Kidney epithelial cell (primary cell): ENCODE measurements around the gene NEK5. TPM values are rescaled to one million over a fixed set of nuclear protein-coding genes. Genes with fewer than 3 reads are reported as not detected.
"Not testable (repeated sequence)": the region's sequence is repeated elsewhere in the genome, so short reads cannot be mapped to it uniquely, and the experiment has no call there.

ENCODE experiments used
- DNase-seq: peaks from one replicate; pipeline ENCODE4 v3.0.0-alpha.2; 2010; ENCODE audit warnings: low read depth
- H3K27me3 ChIP-seq: 2 replicates; pipeline ENCODE4 v1.6.0; 2011; ENCODE audit warnings: low read length; ENCODE audit not compliant: control insufficient read depth, insufficient read depth
- H3K36me3 ChIP-seq: 2 replicates; pipeline ENCODE4 v1.5.1; 2011; ENCODE audit warnings: low read length; ENCODE audit not compliant: control insufficient read depth, insufficient read depth
- H3K4me3 ChIP-seq: 2 replicates; pipeline ENCODE4 v1.5.1; 2011; ENCODE audit warnings: low read depth, mild to moderate bottlenecking, control low read depth, low read length
- total RNA-seq: library from RNA; depleted of rRNA; stranded (reverse); fragments of >200 nt; gene quantifications from 2 replicates; pipeline ENCODE4 v1.2.3, GENCODE V29; 2015
- TF ChIP-seq, protein P1 (sequence below): IDR thresholded peaks from 2 replicates; pipeline ENCODE4 v1.5.1; 2011; ENCODE audit warnings: mild to moderate bottlenecking, moderate library complexity, low read length, control low read depth, inconsistent platforms; ENCODE audit not compliant: insufficient read depth, poor library complexity, severe bottlenecking

The NEK5 gene, protein sequence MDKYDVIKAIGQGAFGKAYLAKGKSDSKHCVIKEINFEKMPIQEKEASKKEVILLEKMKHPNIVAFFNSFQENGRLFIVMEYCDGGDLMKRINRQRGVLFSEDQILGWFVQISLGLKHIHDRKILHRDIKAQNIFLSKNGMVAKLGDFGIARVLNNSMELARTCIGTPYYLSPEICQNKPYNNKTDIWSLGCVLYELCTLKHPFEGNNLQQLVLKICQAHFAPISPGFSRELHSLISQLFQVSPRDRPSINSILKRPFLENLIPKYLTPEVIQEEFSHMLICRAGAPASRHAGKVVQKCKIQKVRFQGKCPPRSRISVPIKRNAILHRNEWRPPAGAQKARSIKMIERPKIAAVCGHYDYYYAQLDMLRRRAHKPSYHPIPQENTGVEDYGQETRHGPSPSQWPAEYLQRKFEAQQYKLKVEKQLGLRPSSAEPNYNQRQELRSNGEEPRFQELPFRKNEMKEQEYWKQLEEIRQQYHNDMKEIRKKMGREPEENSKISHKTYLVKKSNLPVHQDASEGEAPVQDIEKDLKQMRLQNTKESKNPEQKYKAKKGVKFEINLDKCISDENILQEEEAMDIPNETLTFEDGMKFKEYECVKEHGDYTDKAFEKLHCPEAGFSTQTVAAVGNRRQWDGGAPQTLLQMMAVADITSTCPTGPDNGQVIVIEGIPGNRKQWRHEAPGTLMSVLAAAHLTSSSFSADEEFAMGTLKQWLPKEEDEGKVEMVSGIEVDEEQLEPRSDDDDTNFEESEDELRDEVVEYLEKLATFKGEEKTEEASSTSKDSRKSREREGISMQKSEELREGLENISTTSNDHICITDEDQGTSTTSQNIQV
- 0.33 and 0.82 TPM in 2 replicates for total RNA-seq

DNA sequence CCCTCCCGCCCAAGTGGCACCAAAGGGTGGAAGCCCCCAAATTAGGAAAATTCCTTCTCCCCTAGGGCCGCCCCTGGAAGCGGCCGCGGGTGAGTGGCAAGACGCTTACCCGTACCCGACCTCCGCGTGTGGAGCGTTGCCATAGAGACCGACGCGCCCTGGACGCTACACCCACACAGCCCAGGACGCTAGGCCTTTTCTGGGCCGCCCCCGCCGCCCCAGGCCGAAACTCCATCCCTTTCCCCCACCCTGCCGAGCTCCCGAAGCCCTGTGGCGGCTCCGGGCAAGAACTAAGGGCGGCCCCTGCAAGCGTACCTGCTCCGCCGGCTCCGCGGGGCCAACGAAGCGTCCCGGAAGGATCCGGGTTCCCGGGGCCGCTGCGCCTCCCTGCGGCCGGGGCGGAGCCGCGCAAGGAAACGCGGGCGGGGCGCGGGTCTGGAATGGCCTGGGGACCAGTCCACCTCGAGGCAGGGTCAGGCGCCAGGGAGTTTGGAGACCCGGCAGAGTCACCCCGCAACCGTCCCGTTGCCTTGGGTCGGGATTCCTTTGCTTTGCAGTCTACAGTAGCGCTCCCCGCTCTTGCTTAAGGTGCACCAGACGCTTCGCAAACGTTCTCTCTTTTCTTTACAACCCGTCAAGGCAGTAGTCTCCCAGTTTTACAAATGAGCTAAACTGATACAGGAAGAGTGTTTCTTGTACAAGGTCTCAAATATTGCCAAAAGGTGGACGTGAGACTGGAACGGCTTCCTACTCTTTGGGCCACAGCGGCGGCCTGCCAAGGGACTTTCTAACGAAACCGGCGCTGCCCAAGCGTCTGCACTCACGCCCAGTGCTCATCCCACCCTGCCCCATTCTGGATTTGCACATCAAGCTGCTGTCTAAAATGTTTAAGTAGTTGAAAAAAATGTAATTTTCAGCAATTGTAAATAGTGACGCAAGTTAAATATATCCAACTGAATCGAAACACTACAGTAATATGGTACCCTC, at the start of gene NEK5:
Gene NEK5, minus strand, starts transcription at position 360 of the 987 bp plus-strand sequence. CDS start 1,591 bp downstream, outside the sequence.
- Histone ChIP-seq H3K27me3 (no peaks in the 10 kb centered on the region), H3K4me3 (peak within 1 kb of the TSS; percentile 70), H3K36me3 (no peaks in the 10 kb centered on the region)
- TF ChIP-seq, protein P1, sequence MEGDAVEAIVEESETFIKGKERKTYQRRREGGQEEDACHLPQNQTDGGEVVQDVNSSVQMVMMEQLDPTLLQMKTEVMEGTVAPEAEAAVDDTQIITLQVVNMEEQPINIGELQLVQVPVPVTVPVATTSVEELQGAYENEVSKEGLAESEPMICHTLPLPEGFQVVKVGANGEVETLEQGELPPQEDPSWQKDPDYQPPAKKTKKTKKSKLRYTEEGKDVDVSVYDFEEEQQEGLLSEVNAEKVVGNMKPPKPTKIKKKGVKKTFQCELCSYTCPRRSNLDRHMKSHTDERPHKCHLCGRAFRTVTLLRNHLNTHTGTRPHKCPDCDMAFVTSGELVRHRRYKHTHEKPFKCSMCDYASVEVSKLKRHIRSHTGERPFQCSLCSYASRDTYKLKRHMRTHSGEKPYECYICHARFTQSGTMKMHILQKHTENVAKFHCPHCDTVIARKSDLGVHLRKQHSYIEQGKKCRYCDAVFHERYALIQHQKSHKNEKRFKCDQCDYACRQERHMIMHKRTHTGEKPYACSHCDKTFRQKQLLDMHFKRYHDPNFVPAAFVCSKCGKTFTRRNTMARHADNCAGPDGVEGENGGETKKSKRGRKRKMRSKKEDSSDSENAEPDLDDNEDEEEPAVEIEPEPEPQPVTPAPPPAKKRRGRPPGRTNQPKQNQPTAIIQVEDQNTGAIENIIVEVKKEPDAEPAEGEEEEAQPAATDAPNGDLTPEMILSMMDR: peak; percentile 54
- no peak for DNase-seq

DNA sequence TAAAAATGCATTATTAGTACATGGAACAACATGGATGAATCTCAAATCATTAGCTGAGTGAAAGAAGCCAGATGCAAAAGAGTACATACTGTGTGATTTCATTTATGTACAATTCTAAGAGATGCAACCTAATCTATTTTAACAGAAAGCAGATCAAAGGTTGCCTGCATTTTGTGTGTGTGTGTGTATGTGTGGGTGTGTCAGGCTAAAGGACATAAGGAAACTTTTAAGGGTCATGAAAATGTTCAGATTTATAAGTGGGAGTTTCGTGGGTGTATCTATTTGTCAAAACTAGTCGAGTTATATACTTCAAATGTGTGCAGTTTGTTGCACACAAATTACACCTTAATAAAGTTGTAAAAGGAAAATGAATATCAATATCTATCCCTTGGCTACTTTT, 48.4 kb upstream of the NEK5 start:
- DNase-seq: no peak
- H3K27me3 ChIP-seq: no peaks in the 10 kb centered on the region
- no peak overlapping the region for H3K4me3 ChIP-seq
- TF ChIP-seq, protein P1: no peak
- no peaks in the 10 kb centered on the region for H3K36me3 ChIP-seq

DNA sequence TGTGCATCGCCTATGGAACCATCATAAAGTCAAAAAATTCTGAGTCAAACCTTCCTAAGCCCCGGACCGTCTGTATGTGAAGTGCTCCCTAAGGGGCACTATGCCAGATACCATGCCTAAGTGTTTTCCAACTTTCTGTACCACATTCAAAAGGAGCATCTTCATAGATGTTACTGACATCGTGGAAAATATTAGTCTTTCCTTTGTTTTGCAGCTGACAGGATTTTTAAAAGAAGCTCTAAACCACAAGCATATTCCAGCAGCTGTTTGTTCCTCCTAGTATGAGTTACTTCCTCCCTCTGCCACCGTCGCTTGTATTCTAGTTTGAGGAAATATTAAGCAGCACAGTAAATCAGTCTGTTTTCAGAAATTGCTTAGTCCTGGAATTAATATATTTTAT, 45.1 kb upstream of the NEK5 start:
- not testable (repeated sequence) for H3K27me3 ChIP-seq, DNase-seq, H3K4me3 ChIP-seq, H3K36me3 ChIP-seq

DNA sequence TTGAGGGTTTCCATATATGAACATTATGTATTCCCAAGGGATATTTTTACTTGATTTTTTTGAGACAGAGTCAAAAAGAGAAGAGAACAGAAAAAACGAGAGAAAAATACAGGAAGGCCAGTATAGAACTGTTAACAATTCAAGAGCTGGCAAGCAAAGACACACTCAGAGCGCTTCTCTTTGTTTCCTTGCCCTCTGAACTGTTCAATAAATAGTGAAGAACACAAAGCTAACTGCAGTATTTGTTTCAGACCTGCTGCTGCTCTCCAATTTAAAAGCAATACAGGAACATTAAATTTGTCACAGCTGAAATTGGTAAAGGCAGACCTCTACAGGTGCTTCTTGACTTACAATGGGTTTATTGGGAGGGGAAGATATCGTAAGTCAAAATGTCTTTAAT, 44.5 kb upstream of the NEK5 start:
- TF ChIP-seq, protein P1: no peak
- no peak for DNase-seq
- H3K4me3 ChIP-seq: no peak overlapping the region
- no peaks in the 10 kb centered on the region for H3K36me3 ChIP-seq
- no peaks in the 10 kb centered on the region for H3K27me3 ChIP-seq

DNA sequence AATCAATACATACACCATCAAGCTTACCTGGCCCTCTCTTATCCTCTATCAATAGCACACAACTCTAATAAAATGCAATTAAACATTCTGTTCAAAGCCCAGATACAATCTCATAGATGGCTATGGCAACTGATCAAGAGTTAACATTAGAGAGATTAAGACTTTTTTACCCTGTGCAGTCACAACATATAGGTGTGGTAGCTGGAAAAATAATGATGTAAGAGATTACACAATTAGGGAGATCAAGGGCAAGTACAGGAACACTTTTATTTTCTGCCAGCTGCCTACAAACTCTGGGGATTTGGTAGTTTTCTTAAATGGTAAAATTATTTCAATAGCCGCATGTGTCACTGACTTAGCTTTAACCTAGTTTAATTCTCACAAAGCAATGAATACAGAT, 42.8 kb upstream of the NEK5 start:
- not testable (repeated sequence) for DNase-seq, H3K4me3 ChIP-seq, H3K36me3 ChIP-seq, H3K27me3 ChIP-seq

DNA sequence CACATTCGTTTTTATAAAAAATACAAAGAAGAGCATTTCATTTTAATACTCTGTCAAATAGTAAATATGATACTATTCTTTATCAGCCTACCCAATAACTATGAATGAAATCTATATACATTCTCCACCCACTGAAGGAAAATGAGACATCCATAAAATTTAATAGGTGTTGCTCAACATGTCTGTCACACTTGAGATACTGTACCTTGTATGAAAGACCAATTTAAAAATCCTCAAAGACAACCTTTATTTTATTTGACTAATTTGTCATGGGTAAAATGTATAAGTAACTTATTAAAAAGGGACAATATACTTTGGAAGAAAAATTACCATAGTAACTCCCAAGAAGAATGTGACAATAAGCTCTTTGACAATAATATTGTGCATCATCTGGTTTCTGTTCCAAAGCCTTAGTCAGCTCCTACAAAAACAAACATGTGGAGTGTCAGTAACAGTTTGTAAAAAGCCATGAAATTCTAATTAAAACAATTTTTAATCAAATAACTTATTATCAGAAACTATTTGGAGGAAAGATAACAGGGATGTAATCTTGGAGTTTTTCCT, 42.0 kb upstream of the NEK5 start:
- not testable (repeated sequence) for H3K4me3 ChIP-seq, H3K36me3 ChIP-seq, DNase-seq, H3K27me3 ChIP-seq
